Astrocyte of the spinal cord (primary cell): ENCODE data around the gene EXD3.

Experiments used
- DNase-seq: peaks from one replicate; pipeline ENCODE4 v3.0.0; 2011; ENCODE audit warnings: low read depth, low spot score
- H3K4me3 ChIP-seq: 2 replicates; pipeline ENCODE4 v1.5.1; 2011; ENCODE audit warnings: low read depth, mild to moderate bottlenecking, low read length, moderate library complexity
- in situ Hi-C: cut with HindIII; loops from 2 replicates; pipeline ENCODE4 v1.10.0; 2017; ENCODE audit warnings: low sequenced_read_pairs
- TF ChIP-seq, protein P1 (sequence below): IDR thresholded peaks from 2 replicates; pipeline ENCODE4 v1.5.1; 2012; ENCODE audit warnings: low read depth, mild to moderate bottlenecking, low read length, inconsistent platforms

The EXD3 gene

DNA sequence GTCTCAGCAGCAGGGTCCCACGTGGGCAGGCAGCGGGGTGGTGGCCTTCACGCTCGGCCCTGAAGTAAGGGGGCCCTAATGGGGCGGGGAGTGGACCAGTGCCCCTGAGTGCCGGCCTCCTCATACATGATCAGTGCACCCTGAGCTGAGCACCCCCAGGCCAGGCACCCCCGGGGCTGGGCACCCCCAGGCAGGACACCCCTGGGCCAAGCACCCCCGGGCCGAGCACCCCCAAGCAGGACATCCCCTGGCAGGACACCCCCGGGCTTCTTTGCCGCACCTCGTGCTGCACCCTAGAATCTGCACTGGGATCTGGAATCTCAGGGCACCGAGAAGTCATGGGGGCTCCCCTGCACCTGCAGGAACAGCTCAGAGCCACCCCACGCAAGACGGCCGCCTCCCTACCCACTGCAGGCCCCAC is 51.4 kb downstream of the EXD3 start:
- TF ChIP-seq, protein P1, sequence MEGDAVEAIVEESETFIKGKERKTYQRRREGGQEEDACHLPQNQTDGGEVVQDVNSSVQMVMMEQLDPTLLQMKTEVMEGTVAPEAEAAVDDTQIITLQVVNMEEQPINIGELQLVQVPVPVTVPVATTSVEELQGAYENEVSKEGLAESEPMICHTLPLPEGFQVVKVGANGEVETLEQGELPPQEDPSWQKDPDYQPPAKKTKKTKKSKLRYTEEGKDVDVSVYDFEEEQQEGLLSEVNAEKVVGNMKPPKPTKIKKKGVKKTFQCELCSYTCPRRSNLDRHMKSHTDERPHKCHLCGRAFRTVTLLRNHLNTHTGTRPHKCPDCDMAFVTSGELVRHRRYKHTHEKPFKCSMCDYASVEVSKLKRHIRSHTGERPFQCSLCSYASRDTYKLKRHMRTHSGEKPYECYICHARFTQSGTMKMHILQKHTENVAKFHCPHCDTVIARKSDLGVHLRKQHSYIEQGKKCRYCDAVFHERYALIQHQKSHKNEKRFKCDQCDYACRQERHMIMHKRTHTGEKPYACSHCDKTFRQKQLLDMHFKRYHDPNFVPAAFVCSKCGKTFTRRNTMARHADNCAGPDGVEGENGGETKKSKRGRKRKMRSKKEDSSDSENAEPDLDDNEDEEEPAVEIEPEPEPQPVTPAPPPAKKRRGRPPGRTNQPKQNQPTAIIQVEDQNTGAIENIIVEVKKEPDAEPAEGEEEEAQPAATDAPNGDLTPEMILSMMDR, result no peak
- in situ Hi-C loops, result no loop called here
- DNase-seq, result no peak
- no peak overlapping the region for H3K4me3 ChIP-seq

- no peak overlapping the region for H3K4me3 ChIP-seq
- peak; percentile 23 for DNase-seq
- TF ChIP-seq, protein P1, result no peak
- in situ Hi-C loops, result no loop called here
Measured at GRCh38 chr9:137370865-137371520, 52.0 kb downstream of the EXD3 start.

- in situ Hi-C loops, result no loop called here
- no peak overlapping the region for H3K4me3 ChIP-seq
- no peak for DNase-seq
- TF ChIP-seq, protein P1, result no peak
Measured at GRCh38 chr9:137369911-137370764, 52.8 kb downstream of the EXD3 start.

DNA sequence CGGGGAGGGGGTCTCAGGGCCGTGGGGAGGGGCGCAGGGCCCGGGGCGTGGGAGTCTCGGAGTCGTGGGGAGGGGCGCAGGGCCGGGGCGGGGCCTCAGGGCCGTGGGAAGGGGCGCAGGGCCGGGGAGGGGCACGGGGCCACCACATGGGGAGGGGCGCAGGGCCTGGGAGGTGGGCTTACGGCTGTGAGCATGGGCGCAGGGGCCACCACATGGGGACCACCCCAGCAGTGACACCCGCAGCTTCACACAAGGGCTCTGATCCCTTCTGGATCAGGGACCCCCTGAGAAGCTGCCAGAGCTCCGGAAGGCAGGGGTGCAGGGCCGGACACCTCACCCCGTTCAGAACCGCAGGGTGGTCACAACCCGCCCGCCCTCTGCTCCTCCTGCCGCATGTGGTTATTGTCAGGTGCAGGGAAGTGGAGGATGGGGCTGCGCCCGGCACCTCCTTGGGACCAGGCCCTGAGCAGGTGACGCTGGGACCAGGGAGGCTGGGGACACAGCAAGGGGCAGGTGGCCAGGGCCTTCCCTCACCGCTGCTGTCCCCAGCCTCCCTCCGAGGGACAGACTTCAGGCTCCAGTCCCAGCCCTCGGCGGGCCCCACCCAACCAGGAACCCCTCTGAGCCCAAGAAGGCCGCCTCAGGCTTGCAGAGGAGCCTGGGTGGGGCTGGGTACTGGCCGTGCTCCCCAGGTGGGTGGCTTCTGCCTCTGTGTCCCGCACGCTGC is 53.7 kb downstream of the EXD3 start:
- H3K4me3 ChIP-seq, result no peak overlapping the region
- TF ChIP-seq, protein P1, result no peak
- DNase-seq, result no peak
- in situ Hi-C loops, result no loop called here

DNA sequence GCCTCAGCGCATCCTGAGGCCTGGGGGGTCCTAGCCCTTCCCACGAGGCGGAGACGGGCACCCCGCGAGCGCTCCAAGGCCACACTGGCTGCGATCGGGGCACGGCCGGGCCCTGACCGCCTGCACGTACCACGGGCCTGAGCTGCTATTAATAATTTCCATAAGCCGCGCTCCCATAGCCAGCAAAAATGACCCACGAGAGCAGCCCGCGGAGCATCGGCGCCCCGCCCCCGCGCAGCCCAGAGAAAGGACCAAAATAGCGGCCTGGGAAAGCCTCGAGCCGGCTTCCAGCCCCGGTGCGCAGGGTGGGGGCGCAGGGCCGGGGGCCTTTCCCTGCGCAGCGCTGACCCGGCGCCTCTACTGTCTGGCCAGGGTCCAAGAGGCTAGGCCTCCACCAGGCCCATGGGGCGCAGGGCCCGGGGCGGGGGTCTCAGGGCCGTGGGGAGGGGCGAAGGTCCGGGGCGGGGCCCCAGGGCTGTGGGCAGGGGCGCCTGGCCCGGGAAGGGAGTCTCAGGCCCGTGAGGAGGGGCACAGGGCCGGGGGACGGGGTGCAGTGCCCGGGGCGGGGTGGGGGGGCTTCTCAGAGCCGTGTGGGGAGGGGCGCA is 54.4 kb downstream of the EXD3 start:
- in situ Hi-C loops, result no loop called here
- DNase-seq, result no peak
- no peak overlapping the region for H3K4me3 ChIP-seq
- TF ChIP-seq, protein P1, result no peak
